NCI-H2171 treated with DMSO at 0.1 percent for 48 hours (cell line): Measurements from ENCODE around the gene PODN.
A peak's percentile ranks its signal among the peaks of the same experiment; 100 is the strongest.

Experiments used
- DNase-seq: peaks from one replicate; lab custom pipeline; 2025; lab: John Stamatoyannopoulos, UW

The PODN gene

GRCh38 chr1:53115403-53116306, 53.6 kb downstream of the PODN start:
- no peak for DNase-seq

- DNase-seq: no peak
Measured at GRCh38 chr1:53116307-53116810, 54.3 kb downstream of the PODN start.

DNA sequence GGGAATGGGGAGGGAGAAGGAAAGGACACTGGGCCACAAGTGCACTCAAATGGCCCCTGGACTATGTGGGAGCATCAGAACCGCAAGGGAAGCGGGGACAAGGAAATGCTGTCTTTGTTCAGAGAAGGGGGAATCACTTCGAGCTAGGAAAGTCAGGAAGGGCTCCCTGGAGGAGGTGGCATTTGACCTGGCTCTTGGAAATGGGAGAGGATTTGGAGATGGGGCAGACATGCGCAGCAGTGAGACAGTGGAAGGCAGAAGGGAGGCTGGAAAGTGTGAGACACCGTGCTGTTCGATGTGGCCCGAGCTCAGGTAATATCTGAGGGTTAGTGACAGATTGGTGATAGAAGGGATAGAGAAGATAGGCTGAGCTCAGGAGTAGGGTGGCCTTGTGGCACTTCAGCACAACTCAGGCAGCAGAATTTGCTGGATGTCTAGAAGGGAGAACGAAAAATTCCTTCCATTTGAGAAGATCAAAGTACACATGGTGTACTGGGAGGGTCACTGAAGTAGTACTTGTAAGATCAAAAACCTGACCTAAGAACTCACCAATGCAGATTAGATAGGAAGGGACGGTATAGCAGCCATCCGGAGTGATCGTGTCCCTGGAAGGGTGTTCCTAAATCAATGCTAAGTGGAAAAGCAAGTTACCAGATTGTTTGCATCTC, 55.1 kb downstream of the PODN start:
- no peak for DNase-seq

DNA sequence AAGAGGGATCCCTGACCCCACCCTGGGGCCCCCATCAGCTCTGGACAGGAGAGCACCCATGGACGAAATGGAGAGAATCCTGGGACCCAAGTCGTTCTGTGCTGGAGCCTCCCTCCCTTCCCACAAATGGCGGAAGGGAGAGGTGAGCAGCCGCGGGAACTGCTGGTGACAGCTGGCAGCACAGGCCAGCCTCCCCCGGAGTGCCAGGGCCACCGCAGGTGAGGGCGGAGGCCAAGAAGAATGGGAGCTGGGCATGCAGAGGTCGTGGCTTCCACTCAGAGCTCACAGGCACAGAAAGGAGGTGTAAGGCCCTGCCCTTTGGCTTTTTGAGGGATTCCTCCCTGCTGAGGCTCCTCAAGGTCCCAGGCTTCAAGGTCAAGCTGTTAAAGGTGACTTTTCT, 55.8 kb downstream of the PODN start:
- DNase-seq: no peak

- peak; percentile 37 for DNase-seq
Measured at GRCh38 chr1:53120659-53121058, 58.6 kb downstream of the PODN start.

DNA sequence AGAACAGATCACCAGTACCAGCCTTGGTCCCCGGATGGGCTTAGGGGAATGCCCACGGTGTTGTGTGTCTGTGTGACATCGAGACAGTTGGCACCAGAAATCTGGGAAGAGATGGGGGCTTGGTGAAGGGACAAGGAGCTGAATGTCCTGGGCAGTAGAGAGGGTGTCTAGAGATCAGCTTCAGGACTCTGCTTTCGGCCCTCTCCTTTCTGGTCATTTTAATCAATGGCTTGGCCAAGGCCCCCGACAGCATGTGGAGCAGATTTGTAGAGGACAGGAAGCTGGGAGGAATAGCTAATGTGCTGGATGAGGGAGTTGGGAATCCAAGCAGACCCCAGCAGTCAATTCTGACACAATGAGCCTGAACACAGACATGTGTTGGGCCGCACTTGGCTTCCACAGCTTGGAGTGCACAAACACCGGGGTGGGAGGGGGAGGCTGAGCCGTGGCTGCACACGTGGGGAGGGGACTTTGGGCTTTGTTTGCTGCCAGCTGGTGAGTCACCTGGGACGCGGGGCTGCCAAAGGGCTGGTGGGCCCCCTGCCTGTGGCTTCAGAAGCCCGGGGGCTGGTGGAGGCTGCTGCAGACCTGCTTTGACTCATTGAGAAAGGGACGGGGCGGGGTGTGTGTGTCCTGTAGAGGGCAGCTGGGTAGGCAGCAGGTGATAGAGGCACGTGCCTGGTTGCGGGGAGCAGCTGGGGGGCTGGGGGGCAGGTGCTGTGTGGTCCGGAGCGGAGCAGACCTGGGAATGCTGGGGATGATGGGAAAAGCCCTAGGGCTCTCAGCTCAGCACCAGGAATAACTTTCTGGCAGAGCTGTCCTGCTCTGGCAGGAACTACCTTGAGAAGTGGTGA, 59.5 kb downstream of the PODN start:
- peak; percentile 94 for DNase-seq

- peak; percentile 24 for DNase-seq
Measured at GRCh38 chr1:53122201-53122885, 60.3 kb downstream of the PODN start.

DNA sequence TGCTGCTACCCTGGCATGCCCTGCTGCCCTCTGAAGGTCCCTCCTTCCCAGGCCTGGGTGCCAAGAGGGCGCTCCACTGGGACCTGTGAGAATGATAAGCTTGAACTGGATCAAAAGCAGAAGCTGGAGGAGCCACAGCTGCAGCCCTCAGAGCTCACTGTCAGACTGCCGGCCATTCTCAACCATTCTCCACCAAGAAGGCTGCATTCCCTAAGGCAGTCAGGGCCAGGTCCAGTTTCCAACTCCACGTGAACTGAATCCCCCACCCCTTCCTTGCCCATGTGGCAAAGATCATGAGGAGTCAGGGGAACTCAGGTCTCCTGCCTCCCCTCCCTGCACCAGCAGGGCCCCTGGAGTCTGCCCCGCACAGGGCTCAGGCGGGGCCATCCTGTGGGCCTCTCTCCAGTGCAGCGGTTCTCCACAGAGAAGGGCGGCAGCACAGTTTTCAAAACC, 61.0 kb downstream of the PODN start:
- DNase-seq: no peak

DNA sequence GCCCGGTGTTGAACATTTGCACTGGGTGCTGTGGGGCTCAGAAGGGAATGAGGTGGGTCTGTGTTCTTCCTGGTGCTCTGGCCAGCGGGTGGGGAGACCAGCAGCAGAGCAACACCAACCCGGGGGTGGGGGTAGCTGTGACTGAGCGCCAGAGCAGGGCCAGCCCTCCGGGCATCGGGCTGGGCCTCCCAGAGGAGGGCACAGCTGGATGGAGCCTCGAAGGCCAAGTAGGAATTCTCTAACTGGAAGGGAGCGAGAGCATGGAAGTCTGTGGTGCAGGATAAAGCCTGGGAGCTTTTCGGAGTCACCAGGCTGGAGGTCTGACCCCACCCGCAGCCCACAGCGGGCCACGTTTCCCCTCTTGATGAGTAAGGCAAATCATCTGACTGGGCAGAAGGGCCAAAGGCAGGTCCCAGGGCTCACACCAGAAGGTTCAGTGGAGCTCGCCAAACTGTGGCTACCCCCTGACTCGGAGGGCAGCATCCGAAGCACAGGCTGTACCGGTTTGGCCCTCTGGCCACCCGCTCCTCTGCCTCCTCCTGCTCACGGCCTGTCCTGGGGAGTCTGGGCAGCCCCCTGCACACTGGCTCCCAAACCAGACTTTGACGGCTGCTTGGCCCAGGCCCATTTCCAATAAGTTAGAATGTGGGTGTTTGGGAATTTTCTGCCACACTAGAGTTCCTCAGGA, 61.6 kb downstream of the PODN start:
- no peak for DNase-seq

DNA sequence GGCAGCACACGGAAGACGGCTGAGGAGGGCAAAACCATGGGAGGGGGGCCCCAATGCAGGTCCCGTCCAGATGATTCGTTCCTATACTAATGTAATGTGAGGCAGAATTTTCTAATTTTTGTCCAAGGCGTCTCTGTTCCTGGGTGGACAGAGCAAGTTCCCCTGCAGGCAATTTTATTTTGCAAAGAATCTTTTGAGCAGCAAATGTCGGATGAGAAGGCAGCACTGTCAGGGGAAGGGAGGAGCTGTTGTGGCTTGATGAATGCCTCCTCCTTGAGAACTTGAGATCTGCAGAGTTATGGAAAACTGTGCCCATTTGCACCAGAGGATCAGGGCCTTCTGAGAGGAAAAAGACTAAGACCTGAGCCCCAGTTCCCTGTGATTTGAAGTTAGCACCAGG, 63.1 kb downstream of the PODN start:
- no peak for DNase-seq

- no peak for DNase-seq
Measured at GRCh38 chr1:53125623-53126360, 63.8 kb downstream of the PODN start.

DNA sequence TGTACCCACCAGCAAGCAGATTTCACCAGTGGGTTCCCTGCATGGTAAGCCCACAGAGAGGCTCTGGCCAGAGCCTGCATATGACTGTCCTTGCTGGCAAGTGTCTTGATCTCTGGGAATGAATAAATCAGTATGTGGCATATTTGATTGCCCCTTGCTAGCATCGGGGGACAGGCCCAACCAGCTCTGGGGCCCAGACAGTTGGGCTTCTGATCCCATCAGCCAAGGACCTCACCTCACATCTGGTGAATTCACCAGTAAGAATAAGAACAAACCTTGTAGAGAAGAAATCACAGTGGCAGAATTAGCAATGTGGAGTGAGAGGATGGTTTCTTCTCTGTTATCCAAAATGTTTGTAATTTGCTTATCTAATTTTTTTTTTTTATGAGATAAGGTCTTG, 64.5 kb downstream of the PODN start:
- DNase-seq: no peak

GRCh38 chr1:53127546-53127945, 65.5 kb downstream of the PODN start:
- DNase-seq: no peak

- no peak for DNase-seq
Measured at GRCh38 chr1:53128401-53128800, 66.4 kb downstream of the PODN start.

DNA sequence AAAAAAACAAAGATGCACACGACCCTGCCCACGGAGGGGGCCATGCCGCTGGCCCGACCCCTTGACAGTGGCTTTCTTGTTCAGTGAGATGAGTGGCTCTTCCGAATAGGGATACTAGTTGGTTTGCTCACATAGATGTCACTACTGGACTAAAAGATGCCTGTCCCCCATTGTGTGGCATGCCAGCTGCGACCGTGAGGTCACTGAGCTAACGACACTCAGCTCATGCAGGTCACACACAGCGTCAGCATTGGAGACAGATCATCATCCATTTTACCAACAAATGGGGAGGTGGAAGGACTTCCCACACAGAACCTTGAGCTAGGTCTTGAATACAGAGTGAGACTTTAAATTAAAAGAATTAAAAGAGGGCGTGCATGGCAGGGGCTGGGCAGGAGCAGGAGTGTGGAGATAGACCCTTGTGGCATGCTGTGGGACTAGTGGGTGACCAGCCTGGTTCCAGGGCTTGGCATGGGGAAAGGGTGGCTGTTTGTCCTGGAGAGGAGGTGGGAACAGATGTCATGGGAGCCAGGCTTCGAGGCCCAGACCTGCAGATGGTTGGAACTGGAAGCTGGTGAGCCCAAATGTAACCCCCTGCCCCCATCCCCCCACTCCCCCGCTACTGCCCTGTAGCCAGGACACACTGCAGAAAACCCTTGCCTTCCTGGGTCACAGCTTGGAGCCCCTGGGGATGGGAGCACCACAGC, 68.0 kb downstream of the PODN start:
- DNase-seq: no peak

GRCh38 chr1:53130598-53130877, 68.5 kb downstream of the PODN start:
- no peak for DNase-seq

DNA sequence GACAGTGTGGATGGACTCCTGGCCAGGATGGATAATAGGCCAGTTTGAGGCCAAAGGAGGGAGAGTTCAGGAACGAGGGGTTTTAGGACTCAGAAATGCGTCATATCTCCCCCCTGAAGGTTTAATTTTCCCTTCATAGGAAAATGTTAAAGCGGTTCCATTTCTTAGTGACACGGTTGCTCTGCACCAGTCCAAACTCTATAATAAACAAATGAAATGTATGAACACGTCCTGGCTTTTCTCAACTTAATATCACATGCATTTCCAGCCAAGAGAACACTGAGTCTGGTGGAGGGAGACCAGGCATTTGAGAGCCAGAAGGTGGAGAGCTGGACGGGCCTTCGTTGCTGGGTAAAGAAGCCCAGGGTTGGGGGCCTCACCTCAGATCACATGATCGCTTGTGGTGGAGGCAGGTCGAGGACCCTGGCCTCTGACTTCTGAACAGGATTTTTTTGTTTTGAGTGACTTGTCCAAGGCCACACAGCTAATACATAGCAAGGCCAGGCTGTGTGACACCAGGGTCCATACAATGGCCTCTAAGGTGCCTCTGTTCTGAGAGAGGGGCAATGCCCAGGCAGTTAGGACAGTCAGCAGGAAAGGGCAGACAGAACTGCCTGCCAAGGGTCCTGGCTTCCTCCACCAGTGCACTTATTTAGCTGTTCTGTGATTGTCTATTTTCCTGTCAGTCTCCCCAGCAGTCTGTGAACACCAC, 69.0 kb downstream of the PODN start:
- no peak for DNase-seq

DNA sequence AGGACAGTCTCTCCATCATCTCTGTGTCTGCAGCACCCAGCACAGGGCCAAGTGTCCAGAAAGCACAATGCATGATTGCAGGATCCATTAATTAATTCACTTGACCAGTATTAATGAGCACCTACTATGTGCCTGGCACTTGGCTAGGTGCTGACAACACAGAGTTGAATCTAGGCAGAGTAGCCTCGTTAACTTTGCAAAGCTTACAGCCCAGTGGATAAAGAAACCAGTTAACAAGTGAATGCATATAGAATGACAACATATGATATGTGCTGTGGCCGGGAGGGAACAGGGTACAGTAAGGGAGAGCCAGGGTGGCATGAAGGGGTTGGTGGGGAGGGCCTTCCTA, 69.6 kb downstream of the PODN start:
- DNase-seq: no peak

DNA sequence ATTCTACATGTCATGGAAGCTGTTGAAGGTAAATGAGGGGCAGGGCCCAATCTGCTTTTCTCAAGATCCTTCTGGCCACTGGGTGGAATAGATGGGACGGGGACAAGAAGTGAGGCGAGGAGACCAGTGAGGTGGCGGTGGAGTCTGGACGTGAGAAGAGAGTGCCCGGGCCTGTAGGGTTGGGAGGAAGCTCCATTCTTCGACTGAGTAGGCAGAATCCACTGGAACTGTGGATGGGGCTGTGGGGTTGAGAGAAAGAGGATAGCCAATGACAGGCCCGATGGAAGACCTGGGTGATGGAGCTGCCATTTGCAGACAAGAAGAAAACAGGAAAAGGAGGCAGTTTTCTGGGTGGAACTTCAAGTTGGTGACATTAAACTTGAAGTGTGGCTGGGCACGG, 70.2 kb downstream of the PODN start:
- DNase-seq: no peak
